NCI-H1436 treated with DMSO at 0.1 percent for 48 hours (cell line): Measurements from ENCODE around the gene PARD3B.

Experiments
- DNase-seq: peaks from one replicate; lab custom pipeline; 2025; lab: John Stamatoyannopoulos, UW

The PARD3B gene

DNA sequence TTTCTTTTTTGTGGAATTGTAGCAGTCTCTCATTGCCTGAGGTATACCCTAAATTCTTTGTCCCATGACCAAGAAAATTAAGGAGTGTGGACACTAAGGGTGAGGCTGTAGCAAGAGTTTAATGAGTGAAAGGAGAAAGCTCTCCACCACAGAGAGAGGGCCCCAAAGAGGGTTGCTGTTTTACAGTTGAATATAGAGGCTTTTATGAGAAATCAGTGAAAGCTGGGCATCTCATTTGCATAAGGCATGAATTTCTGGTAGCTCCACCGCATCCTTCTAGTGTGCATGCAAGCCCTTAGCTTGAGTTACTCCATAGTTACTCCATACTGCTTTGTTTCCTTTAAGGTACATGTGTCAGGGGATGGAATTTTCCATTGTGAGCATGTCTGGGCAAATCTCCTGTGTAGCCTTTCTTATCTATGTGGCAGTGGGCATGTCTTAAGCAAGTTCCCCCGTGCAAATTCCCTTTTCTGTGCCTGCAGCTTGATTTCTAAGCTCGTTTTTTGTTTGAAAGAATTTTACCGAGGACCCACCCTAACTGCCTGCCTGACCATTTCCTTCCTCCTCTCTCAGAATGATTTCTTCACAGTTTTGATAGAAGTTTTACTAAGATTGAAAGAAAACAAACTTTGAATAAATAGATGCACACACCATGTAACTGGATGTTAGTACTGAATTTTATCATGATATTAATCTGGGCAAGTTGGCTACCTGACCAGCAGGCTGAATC is 218.9 kb downstream of the PARD3B start:
- DNase-seq: no peak

GRCh38 chr2:204770735-204771134 is 225.5 kb downstream of the PARD3B start:
- DNase-seq: peak; percentile 80

- no peak for DNase-seq
Measured at GRCh38 chr2:204771721-204772120, 226.4 kb downstream of the PARD3B start.

GRCh38 chr2:204772546-204772945 is 227.3 kb downstream of the PARD3B start:
- no peak for DNase-seq

DNA sequence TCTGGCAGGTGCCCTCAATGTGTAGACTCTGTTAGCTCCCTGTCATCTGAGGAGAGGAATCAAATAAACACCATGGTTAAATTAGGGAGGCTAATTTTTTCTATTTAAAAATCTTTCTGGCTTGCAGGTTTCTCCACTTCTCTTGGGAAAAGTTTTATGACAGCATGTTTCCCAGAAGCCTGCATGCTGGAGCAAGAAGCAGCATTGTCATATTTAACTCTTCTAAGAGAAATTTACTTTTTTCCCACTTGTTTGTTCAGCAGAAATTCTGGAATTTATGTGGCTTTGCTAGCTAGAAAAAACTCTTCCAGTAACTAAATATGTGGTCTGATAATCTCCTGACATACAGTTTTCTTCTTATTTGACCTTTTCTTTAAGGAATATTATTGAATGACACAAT is 230.5 kb downstream of the PARD3B start:
- no peak for DNase-seq

DNA sequence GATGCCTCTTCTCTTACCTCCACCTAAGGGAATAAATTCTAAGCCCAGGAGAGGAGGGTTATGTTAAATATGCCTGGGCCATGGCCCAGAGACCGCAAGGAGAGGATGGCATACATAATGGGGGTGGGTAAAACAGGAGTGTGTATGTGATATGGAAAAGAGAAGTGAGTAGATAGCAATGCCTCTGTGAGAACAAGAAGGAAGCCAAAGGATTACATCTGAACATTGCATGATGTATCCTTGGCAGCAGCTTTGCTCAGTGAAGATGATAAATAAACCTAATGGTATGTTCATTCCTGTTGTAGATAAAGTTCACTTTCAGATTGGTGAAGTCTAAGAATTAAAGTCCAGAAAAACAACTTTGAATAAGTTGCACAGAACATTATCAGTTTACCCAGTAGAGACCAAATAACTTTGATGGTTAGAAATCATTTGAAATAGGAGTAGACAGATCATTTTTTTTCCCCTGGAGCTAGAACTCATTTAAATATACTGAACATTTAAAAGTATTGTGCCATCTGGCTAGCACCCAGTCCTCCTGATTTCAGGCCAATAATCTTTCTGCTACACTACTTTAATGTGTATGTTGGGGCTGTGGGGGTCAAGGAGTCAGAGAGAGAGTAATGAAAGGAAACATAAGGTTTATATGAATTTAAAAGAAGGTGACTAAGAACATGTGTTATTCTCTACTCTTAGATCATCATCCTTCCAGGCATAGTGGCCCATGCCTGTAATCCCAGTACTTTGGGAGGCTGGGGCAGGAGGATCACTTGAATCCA is 231.7 kb downstream of the PARD3B start:
- no peak for DNase-seq

DNA sequence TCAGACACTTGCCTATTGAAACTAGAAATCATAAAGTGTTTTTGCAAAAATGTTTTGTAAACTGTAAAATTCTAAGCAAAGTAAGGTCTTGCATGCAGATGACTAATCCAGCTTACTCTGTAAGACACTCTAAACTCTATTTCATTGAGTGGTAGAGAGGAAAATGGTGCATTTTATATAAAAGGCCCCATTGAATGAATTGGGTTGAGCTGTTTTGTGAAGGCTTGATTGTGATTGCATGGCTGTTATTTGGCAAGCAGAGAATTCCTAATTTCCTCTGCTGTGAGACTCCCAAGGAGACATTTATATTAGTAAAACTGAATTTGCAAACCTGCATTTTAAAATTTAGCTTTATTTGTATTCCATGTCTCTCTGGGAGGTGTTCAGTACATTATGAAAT is 234.5 kb downstream of the PARD3B start:
- DNase-seq: no peak

GRCh38 chr2:204781941-204782340 is 236.7 kb downstream of the PARD3B start:
- no peak for DNase-seq

GRCh38 chr2:204790076-204790475 is 244.8 kb downstream of the PARD3B start:
- no peak for DNase-seq

DNA sequence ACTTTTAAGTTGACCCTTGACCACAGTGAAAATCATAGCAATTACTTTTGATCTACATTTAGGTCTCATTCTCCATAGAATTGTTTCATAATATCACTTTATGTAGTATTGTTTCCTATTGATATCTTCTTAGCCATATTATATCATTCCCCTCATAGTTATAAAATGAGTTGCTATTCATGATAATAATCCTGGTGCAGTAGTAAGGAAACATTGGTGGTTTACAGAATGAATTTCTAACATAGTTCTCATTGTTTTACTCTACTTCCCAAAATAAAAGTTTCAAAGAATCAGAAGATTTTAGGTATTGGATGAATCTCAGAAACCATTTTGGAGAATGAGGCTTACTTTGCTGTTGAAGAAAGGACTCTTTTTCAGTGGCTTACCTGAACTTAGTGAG is 246.0 kb downstream of the PARD3B start:
- DNase-seq: no peak

- DNase-seq: no peak
Measured at GRCh38 chr2:204794624-204795023, 249.3 kb downstream of the PARD3B start.

DNA sequence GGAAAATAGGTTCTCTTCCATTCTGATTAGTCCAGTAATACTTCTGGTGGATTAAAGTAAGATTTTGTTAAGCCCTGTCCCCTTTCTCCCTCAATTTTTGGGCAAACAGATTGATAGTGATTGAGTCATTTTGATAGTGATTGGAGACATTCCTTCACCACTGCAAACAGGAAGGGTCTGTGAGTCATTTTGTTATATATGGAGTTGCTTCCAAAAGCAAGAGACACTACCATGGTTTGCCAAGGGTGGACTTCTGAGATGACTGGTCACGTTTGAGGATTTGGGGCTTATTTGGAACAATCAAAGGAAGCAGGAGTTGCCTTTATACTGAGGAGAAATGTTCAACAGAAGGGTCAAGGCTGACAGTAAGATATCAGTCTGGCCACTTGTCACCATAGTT is 249.9 kb downstream of the PARD3B start:
- no peak for DNase-seq

- DNase-seq: no peak
Measured at GRCh38 chr2:204796581-204796980, 251.3 kb downstream of the PARD3B start.

DNA sequence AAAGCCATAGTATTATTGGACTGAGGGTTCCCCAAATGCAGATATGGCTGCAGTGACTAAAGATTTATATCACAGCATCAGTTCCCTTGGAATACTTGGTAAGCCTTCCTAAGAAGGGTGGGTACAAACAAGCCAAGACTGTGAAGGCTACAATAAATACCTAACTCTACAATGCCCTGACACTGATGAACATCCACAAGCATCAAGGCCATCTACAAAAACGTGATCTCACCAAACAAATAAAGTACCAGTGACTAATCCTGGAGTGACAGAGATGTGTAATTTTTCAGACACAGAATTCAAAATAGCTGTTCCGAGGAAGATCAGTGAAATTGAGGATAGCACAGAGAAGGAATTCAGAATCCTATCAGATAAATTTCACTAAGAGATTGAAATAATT is 254.5 kb downstream of the PARD3B start:
- DNase-seq: no peak

DNA sequence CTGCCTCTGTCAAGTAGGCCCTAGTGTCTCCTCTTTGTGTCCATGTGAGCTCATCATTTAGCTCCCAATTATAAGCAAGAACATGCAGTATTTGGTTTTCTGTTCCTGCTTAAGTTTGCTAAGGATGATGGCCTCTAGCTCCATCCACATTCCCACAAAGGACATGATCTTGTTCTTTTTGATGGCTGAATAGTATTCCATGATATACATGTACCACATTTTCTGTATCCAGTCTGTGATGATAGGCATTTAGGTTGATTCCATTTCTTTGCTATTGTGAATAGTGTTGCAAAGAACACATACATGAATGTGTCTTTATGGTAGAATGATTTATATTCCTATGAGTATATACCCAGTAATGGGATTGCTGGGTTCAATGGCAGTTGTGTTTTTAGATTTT is 263.2 kb downstream of the PARD3B start:
- DNase-seq: no peak

DNA sequence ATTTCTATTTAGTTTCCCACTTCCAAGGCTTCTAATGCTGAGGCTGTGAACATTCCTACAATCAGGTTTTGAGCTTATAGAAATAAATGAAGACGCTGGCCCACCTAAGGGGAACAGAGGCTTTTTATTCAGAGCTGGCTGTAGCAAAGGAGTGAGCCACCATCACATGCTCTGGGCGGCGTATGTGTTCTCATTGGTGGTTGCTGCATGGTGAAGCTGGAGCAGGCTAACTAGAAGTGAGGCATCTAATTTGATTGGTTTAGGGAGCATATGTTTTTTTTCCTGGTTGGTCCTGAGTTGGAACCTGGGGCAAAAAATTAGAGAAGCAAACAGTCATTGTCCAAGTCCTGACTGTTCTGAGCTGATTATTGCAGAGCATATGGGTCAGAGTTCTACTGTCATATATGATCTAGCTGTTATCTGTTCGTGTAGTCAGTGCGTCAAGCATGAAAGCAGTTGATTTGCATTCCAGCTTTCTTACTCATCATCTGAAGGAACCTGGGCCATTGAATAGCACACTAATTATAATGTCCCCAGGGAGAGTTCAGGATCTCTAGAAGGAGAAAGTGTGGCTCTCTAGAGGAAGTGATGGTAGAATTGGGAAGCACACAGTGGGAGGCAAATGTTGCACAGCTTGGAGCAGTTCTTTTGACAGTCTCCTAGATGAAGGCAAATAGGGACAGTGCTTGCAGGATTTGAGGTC is 279.6 kb downstream of the PARD3B start:
- DNase-seq: no peak

DNA sequence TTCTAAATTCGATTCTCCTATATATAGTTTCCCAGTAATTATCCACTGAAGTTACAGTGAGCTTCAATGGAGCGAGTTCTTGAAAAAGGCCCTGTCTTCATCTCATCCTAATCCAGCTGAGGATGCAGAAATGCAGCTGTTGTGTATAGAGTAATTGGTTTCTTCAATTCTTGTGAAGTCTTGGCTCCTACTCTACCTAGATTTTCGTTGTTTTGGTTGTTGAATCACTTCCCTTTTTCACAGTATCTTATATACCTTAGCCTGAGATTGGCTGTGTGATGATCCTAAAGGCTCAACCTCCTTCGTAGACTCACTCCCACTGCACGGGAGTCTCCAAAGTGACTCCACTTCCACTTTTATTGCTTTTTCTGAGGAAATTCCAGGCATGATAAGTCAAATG is 280.4 kb downstream of the PARD3B start:
- no peak for DNase-seq

- no peak for DNase-seq
Measured at GRCh38 chr2:204827701-204828590, 282.7 kb downstream of the PARD3B start.

GRCh38 chr2:204834716-204835384 is 289.6 kb downstream of the PARD3B start:
- no peak for DNase-seq

- DNase-seq: no peak
Measured at GRCh38 chr2:204835786-204836185, 290.5 kb downstream of the PARD3B start.

DNA sequence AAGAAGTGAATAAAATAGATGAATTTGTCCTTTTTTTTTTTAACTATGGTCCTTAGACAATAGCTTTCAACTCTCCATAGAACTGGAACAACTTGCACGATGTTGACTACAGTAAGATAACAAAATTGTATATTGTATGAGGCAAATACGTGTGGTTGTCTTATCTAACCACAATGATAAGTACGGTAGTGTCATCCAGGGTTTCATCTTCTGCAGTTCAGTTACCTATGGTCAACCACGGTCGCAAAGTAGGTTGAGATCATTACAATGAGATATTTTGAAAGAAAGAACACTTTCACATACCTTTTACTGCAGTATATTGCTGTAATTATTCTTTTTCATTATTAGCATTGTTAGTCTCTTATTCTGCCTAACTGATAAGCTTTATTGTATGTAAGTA is 295.2 kb downstream of the PARD3B start:
- DNase-seq: no peak
